ENCODE data around the gene COL10A1.

The COL10A1 gene

DNA sequence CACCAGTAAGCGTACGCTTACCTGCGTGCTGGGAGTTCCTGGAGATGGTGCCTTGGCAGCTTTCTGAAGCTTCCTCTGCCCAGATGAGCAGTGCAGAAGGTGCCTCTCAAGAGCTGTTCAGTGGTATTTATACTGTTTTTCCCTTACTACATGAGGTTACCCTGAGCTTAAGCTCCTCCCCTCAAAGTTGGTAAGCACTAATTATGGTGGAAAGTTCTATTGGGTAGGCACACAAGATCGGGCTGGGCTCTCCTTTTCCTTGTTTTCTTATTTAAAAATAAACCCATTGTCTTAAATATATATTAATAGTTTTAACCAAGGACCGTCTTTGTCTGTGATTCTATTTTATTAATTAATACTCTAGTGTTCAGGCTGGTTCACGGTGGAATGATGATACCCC, at the start of gene COL10A1:
TSS of gene COL10A1 (minus strand) at position 101 of the 400 bp plus-strand sequence. CDS start 640 bp downstream, outside the sequence.
- DNase-seq: no peak

DNA sequence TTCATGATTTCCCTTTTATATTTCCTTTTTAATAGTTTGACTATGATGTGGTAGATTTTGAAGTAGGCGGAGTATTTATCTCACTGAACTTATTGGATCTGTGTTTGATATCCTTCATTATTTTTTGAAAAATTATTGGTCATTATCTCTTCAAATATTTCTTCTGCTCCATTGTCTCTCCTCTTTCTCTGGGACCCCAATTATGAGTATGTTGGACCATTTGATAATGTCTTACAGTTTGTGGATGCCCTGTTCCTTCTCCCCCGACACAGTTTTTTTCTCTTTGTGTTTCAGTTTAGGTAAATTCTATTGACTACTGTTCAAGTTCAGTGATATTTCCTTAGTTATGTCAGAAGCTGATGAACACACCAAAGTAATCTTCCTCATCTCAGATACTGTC, 49.4 kb upstream of the COL10A1 start:
- no peak for DNase-seq

DNA sequence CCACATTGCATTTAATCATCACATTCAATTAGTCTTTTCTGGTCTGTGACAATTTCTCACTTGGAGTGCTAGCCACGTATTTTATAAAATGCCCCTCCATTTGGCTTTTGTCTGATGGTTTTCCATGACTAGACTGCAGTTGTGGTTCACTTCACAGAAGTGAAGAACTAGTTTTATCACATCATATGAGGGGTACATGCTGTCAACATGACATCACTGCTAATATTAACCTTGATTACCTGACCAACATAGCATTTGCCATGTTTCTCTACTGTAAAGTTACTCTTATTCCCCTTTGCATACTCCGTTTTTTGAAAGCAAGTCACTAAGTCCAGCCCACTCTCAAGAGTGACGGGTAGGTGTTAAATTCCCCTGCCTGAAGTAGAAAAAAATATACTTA, 48.0 kb upstream of the COL10A1 start:
- DNase-seq: no peak

DNA sequence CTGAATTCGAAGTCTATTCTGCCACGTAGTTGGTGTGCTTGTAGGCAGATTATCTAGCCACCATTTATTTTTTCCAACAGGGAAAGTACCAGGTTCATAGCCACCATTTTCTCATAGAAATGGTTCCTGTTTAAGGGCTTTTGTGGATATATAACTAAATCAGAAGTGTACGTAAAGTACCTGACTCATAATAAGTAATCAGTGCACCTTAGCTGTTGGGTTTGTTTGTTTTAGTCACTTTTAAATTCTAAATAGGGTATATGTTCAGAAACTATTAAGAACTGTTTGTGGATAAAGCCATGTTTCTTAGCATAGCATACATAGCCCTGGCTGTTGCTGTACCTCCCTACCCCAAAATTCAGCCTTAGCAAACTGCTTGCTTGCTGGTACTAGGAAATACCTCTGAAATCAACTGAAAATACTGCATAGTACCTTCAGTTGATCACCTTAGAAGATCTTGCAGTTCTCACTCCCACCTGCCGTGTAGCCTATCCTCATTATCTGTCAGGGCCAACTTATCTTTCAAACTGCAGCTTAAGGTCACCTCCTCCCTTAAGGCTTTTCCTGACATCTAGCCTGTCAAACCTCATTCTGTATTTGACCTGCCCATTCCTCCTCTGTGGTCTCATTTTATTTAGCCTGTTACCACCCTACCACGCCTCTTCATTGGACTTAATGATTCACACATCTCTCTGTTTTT, 44.6 kb upstream of the COL10A1 start:
- DNase-seq: no peak

DNA sequence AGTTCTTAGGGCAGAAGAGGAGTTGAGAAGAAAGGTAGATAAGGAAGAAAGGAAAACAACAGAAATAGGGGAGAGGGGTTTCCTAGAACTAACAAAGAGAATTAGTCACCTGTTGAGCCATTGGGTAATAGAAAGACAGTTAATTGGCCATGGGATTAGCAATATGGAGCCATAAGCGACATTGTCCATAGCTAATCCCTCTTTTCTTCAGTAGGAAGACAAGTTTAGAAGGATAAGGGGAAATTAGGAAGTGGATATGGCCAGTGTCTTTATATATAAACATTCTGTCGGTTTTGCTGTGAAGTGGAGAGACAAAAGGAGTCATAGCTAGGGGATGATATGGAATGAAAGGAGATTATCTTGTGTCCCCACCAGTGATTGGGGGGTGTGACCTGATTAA, 43.9 kb upstream of the COL10A1 start:
- no peak for DNase-seq

DNA sequence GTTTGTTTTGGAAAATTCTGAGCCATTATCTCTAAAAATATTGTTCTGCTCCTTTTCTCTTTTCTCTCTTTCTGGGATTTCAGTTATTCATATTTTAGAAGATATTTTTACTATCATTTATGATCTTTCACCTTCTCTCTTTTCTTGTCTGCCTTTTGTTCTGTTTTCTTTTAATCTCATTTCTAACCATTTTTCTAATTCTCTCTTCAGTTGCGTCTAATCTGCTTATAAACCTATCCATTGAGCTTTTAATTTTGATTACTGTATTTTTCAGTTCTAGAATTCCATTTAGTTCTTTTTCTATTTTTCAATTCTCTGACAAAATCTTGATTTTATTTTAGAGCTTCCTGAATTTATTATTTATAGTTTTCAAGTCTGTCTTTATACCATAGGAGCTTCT, 42.2 kb upstream of the COL10A1 start:
- no peak for DNase-seq

DNA sequence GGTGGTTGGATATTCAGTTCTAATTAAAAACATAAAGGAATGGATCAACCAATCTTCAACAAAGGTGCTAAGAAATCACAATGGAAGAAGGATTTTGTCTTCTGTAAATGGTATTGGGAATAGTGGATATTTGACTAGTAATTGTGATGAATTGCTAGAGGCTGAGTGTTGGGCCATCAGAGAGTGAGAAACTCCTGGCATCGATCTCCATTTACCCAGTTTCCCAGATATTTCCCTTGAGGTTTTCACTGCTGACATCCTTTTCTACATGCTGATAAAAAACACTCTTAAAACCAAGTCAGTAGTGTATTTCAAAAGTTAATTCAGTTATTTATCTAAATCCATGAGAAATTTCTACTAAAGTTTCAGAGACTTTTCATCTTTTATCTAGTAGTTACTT, 40.4 kb upstream of the COL10A1 start:
- no peak for DNase-seq

DNA sequence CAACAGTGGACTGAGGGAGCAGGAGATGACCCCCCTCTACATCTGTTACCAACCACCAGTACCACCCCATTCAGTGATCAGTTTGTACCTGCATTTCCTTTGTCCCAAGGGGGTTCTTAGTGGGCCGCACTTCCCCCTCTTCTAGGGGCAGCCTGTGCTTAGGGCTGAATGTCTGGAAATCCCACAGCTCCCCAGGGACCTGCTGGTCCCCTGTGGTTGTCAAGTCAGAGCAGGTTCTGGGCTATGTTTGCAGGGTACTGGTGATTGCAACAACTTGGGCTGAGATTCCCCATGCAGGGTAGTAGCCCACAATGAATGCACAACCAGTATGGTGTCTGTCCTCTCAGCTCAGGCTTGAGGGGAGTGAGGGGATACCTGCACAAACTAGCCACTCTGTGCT, 39.7 kb upstream of the COL10A1 start:
- DNase-seq: no peak

DNA sequence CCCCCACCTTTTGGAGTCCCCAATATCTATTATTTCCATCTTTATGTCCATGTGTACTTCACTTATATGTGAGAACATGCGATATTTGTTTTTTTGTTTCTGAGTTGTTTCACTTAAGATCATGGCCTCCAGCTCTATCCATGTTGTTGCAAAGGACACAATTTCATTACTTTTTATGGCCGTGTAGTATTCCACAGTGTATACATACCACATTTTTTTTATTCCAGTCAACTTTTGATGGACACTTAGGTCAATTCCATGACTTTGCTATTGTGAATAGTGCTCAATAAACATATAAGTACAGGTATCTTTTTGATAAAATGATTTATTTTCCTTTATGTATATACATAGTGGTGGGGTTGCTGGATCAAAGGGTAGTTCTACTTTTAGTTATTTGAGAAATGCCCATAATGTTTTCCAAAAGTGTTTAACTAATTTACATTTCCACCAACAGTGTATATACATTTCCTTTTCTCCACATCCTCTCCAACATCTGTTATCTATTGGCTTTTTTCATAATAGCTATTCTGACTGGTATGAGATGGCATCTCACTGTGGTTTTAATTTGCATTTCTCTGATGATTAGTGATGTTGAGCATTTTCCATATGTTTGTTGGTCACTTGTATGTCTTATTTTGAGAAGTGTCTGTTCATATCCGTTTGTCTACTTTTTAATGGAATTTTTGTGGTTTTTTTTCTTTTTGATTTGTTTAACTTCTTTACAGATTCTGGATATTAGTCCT, 34.0 kb upstream of the COL10A1 start:
- DNase-seq: no peak

DNA sequence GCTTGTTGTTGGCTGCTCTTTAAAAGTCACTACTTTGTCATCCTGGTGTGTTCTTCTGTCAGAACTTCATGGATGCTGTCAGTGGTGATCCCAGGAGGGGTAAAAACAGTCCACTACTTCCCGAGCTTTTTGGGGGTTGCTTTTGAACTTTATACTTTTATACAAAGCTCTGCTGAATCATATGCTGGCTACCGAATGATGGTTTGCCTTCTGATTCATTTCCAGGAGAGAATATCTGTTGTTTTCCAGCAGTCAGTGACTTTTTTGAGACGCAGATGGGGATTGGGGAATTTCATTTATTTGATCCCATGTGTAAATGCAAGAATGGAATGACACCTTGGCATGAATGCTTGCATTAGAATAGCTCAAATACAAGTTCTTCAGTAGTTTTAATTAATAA, 32.7 kb upstream of the COL10A1 start:
- no peak for DNase-seq

DNA sequence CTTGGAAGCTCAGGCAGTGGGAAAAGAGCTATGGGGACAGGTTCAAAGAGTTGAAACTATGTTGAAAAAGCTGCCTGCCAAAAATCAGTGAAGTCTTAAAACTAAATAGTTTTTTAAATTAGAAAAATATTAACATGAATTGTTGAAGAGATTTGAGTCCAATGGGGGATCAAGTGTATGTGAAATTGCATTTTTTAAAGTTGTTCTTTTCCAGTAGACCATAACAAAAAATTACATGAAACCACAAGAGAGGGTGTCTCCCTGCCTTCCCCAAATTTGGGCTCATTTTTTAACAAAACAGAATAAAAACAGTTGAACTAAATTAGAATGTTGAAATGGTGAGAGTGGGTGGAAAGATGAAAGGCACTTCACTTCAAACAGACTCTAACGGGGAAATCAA, 31.5 kb upstream of the COL10A1 start:
- DNase-seq: no peak

DNA sequence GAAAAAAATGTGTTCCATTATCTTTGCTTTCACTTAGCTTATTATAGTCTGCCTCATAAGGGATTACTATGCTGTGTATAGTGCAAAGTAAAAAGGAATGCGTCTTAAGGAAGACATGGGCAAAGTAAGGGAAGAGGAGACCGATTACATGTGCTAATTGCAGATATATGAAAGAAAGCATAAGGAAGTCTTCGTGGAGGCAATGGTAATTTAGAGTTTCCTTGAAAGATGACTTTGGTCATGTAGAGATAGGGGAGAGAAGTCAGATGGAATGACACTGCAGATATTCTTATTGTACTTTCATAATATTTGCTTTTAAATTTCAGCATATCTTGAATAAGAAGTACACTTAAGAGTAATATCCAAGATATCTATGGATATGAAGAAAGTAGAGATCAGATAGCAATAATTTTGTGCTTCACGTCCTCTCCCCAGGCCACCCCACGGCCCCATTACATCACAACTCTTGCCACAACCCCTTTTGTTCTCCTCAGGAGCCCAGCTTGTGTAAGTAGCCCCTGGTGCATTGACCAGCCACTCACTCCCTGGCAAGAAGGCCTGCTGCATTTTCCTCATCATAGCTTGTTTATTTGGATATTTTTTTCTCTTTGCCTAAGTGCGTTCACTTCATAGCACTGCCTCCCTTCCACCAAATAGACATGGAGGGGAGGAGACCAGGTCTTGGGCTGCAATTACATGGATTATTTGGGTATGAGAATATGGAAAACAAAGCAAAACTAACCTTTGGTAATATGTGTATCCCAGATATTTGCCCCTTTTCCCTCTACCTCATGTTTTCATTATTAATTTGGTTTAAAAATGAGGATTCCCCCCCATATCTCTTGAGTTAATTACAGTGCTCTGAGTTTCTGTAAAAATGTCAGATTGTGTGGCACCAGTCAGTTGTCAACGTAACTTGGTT, 30.7 kb upstream of the COL10A1 start:
- DNase-seq: no peak

DNA sequence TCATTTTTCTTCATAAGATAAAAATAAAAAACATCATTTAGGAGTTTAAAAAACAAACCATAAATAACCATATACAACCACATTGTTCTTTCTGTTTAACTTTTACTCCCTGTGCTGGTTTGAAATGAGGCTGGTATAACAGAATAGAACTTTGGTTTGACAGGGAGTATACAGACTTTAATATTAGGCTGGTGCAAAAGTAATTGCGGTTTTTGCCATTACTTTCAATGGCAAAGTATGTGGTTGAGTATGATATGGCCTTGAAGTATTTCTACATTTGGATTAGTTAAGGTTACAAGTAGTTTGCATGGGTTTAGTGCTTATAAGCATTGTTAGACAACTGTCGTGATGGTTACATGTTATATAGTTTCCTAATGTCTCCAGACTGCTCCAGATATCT, 29.0 kb upstream of the COL10A1 start:
- no peak for DNase-seq

DNA sequence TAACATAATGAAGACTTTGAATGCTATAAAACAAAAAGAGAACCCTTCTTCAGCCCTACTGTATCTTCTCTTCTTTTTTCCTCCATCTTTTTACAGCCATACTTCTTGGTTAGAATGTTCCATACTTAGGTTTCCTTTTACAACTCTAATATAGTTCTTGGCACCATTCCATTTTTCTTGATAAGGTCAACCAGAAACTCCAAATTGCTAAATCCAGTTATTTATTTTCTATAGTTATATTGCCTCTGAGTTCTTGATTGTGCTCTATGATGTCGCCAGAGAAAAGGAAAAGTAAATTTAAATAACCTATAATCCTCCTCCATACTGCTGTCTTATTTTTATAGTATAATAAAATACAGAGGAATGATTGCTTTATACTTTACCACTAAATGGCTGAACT, 26.7 kb upstream of the COL10A1 start:
- no peak for DNase-seq

DNA sequence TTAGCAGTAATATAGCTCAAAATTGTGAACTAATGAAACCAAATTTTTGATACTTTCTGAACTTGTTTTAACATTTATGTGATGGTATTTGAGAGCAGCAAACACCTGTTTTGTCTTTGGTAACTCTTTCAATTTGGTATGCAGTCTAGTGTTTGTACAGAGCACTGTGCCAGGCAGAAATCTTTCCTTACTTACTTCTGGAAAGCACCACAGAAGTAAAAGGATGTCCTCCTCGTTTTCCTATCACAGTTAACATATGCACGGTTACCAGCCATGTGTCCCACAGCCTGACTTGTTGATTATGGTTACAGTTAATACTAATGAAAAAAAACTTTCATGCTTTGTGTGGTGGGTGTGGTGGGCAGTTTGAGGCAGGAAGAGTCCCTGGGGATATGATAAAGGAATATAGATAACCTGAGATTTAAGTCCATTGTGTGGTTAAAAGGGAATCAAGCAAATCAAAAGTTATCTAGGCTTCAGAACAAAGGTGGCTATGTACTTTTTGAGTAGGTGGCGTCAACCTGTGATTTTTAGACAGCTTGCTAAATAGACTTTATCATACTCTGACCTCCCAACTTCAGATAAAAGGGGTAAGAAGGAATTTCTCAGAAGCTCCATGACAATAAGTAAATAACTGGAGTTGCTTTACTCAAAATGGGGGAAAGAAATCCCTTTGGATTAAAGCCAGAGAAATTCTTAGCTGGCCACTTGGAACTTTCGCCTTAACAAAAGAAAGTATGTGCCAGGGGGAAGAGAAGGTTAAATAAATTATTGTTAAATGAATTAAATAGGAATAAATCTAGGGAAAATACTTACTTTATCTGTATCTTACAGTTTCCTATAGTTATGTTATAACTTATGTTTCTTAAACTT, 20.1 kb upstream of the COL10A1 start:
- no peak for DNase-seq

DNA sequence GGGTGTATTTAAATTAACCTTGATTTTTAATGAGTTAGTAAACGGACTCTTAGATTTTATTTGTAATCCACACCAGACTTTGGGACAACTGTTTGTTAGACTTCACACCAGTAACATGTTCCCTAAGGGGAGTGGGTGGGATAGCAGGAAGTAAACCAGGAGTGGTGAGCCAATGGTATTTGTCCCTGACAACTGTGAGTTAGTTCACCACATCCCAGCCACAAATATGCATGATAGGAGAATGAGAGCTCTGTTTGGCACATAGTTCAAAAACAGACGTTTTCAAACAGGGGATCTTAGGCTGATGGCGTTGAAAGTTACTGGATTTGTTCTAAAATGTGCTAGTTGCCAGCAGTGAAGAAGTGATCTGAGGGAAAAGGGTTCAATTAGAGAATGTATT, 18.7 kb upstream of the COL10A1 start:
- DNase-seq: no peak

DNA sequence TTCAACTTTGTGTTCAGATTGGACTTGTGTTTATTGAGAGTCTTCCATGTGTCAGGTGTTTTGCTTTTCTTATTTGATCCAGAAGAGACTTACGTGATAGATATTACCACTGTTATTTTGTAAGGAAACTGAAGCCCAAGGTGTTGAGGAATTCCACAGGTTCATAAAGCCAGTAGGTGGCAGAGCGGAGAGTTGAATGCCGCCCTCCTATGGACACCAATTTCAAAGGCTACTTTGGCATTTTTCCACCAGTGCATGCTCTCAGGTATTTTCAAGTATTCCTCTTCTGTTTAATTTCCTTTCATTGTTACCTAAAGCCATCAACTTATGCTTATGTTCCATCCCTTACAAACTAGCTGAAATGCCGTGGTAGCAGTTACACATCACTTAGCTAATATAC, 14.0 kb upstream of the COL10A1 start:
- DNase-seq: peak; percentile 8

DNA sequence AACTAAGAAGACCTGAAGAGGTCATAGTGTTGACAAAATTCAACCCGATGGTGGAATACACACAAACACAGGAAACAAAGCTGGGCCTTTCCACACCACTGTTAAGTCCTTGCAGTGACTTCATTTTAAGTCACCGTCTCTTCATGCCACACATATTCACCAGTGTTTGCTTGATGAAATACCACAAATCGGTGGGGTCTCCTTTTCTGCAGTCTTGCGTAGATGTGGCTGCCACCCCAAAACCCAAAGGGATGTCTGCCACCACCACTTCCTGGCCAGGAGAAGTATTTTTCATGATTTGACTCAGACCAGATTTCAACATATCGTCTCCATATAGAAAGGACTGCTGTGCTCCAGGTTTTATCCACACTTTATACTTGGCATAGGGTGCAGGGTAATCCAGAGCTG, 11.0 kb upstream of the COL10A1 start:
- DNase-seq: no peak

DNA sequence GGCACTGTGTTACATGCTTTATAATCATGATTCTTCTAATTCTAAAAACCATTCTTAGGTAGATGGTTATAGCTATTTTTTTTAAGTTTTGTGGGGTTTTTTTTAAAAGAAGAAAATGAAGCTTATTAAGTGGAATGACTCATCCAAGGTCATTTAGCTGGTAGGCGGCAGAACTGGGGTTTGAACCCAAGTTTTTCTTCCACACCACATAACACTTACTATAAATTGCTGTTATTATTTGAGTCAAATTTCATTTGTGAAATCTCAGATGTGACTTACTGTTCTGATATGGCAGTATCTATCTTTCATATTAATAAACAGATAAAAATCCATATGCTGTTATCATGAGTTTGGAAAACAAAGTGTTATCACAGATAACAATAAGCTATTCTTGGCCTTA, 10.4 kb upstream of the COL10A1 start:
- no peak for DNase-seq

DNA sequence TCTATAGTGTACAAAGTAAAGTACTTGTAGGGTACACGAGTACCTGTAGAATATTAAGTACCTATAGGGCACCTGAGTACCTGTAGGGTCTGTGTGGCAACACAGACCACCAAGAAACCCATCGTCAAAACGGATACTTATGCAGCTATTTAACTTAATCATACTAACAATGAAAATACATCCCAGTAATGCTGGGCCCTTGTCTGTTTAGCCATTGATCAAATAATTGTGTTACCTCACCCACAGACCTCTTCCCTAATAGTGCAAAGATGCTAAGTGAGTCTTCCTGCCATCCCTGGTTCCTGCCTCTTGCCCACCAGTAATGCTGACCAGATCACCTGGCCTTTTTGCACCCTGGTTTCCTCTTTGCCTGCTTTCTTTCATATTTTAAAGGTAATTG, 7.5 kb upstream of the COL10A1 start:
- DNase-seq: no peak

DNA sequence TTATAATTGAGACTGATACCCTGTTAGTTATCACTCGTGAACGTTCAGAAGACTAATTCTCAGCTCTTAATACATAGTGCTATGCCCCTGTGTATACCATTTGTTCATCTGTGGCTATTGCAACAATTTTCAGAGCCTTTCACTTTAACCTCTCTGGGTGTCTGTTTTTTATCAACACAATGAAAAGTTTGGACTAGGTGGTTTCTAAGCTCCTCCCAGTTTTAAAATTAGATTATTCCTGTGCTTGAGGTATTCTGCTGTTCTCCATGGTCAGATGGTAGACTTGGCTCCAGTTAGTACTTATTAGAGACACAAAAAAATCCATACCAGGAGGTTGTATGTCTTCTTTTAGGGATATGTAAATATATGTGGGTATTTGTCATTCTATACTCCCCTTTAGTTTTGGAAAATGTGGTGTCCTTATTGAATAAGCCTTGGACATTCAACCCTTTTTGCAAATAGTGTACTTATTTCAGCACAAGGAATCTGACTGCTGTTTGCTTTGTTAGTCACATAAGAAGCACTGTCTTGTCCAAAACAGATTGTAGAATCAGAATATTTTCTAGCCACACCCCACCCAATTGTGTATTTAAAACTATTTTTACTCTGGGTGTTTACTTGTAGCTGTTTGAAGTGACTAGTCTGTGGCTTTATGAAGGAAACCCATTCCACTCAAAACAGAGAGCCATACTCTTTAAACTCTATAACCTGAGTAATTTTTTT, 2.0 kb upstream of the COL10A1 start:
- no peak for DNase-seq

DNA sequence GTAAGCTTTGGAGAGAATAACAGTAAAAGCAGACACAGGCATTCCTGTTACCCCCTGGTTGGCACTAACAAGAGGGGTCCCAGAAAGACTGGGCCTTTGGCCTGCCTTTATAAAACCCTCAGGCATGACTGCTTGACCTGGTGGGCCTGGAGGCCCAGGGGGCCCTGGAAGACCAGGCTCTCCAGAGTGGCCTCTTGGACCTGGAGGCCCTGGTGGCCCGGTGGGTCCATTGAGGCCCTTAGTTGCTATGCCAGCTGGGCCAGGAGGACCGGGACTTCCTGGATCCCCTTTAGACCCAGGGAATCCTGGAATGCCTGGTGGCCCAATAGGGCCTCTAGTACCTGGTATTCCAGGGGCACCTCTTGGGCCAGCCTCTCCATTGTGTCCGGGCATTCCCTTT, 5.5 kb downstream of the COL10A1 start:
- DNase-seq: no peak

Data from NCI-H82 (cell line).